Measurements from ENCODE around the gene NIPAL3.

Gene NIPAL3

DNA sequence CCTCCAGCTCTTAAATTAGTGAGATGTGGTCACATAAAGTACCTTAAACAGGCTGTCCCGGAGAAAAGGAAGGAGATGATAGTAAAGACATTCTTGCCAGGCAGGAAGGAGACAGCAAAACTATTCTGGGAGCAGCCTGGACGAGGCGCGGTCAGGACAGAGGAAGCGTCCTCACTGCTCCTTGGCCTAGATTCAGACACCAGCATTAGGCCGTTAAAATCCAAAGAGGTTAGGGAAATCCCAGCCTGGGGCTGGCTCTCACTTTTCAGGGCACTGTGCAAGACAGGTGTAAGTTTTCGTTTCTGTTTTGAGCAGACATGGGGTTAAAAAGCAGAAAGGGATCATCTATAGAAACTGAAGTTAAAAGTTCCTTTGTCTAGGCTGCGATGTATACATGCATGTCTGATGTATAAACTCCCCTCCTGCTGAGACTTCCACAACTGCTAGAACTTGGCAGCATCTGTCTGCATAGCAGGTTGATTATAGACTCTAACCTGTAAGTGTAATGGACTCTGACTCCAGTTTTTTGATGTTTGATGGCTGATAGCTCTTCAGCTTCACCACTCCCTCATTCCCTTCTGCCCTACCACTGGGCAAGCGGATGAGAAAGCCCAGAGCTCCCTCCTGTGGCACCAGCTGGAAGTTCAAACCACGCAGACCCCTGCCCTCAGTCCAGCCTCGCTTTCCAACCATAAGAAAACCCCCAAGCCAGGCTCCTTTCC, 23.6 kb upstream of the NIPAL3 start:
- peak; percentile 64 for DNase-seq

DNA sequence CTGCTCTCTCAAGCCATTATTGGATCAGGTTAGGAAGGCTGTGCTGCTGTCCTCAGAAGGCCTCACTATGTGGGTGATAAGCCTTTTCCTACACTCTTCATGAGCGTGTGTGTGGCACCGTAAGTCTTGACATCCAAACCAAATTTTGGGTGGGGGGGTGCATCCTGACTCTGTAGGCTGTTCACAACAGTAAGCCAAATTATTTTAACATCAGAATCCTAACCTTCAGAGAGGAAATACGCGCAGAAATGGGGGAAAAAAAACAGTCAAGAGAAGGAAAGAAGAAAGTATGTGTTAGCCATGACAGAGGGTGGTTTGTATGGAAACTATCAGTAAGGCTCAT, 23.0 kb upstream of the NIPAL3 start:
- no peak for DNase-seq

DNA sequence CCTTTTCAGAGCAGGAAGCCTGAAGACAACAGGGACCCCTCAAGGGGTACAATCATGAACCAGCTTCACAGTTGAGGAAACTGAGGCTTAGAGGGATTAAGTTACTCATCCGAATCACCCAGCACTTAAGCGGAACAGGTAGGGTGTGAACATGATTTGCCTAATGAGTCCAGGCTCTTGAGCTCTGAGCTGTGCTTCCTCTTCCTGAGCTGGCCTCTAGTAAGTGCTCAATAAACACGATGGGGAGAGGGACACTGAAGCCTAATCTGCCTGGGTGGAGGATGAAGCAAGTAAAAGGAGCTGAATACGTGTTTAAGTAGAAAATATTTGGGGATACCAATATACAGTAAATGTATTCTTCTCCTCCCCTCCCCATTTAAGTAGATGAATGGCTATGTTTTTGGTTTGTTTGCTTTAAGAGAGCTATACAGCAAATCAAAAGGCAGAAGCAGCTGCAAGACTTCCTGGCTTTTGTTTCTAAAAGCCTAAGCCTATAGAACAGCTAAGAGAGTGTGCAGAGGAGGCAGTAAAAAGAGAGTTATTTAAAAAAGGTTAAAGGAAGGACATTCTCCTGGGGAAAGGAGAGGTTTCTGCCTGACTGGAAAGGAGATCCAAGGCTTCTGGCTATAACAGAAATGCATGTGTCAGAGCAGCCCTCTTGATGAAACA, 22.5 kb upstream of the NIPAL3 start:
- DNase-seq = no peak

DNA sequence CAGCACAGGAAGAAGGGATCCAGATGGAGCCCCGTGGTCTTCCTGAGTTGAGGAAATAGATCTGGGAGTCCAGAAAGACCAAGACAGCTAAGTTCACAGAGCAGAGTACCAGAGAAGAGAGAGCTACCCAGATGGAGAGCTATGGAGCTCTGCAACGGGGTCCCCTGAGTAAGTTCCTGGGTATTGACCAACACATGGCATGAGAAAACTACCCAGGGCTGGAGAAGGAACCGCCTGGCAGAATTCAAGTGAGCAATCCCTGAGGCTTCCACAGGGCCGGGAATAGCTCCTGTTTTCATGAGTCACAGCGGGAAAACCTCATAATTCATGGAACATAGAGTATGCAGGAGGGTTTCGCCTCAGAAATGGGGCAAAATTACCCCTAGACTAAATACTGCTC, 21.7 kb upstream of the NIPAL3 start:
- DNase-seq = no peak

DNA sequence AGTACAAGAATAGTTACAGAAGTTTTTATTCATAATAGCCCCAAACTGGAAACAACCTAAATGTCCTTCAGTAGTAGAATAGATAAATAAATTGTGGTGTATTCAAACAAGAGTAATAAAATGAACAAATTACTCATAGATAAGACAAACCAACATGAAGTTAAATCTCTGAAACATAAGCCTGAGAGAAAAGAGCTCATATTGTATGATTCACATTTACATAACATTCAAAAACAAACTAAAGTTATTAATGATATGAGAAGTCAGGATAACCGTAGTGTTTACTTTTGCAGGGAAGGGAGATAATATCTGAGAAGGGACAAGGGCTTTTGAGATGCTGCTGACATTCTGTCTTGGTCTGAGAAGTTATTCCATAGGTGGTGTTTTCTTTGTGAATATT, 15.5 kb upstream of the NIPAL3 start:
- no peak for DNase-seq

DNA sequence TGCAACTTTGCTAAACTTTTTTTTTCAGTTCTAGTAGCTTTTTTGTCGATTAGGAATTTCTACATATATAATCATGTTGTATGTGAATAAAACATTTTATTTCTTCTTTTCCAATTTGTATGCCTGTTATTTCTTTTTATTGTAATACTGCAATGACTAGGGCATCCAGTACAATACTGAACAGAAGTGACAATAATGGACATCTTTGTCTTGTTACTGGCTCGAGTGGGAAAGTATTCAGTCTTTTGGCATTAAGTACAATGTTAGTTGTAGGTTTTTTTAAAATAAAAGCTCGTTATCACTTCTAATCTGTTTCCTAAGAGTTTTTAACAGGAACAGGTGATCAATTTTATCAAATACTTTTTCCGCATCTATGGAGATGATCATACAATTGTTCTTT, 11.8 kb upstream of the NIPAL3 start:
- DNase-seq = no peak

DNA sequence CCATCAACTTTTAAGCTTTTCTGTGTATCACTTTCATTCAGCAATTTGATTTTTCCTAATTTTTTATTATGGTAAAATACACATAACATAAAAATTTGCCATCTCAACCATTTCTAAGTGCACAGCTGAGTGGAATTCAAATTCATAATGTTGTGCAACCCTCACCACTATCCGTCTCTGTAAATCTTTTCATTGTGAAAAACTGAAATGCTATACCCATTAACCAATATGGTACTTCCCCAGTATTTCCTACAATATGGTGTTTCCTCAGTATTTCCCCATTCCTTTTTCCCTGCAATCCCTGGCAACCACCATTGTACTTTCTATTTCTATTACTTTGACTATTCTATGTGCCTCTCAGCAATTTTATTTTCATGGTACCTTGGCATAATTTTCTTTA, 8.8 kb upstream of the NIPAL3 start:
- no peak for DNase-seq

DNA sequence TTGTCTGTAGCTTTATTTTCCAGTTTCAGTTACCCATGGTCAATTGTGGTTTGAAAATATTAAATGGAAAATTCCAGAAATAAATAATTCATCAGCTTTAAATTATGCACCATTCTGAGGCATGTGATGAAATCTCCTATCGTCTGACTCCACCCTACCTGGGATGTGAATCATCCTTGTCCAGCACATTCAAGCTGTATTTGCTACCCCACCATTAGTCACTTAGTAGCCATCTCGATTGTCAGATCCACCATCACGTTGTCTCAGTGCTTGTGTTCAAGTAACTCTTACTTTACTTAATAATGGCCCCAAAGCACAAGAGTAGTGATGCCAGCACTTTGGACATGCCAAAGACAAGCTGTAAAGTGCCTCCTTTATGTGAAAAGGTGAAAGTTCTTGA, 6.1 kb upstream of the NIPAL3 start:
- no peak for DNase-seq

DNA sequence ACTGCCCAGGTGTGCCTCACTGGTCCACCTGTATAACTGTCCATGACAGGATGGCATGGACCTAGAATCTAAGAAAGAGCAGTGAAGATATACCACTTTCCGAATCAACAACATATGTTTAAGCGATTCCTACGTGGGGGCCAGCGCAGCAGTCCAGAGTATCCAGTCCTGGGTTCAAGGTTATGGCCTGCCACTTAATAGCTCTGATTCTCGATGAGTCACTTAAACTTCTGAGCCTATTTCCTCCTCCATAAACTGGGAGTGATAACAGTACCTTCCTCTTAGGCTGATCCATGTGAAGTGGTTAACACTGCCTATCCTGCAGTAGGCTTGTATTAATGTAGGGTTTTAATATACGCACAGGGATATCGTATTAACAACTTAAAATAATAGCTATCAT, 4.9 kb upstream of the NIPAL3 start:
- no peak for DNase-seq

DNA sequence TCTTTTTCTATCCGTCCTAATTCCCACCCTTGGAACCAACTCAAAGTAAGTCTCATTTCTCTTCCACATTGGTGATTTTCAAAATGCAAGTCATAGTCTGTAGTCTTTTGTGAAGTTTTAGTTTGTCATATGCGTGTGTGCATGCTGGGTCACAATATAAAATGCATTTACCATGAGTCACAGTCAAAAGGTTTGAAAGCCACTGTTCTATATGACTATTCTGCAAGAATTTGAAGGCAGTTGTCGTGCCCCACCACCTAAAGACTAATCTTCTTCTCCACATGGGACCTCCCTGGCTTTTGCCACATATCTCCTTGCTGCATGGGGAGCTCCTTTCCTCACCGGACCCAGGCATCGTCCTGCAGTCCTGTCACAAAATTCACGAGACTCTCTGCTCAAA, 3.6 kb upstream of the NIPAL3 start:
- DNase-seq = no peak

DNA sequence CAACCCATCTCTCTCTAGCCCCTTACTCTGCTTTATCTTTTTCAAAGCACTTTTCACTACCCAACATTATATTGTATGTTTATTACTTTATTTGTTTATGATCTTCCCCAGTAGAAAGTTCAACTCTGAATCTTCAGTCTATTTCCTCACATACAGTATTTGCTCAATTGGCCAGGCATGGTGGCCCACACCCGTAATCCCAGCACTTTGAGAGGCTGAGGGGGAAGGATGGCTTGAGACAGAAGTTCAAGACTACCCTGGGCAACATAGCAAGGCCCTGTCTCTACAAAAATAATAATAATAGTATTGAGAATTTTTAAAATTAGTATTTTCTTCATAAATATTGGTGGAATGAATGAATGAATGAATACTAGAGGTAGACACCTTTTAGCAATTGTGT, 3.2 kb upstream of the NIPAL3 start:
- DNase-seq = no peak

DNA sequence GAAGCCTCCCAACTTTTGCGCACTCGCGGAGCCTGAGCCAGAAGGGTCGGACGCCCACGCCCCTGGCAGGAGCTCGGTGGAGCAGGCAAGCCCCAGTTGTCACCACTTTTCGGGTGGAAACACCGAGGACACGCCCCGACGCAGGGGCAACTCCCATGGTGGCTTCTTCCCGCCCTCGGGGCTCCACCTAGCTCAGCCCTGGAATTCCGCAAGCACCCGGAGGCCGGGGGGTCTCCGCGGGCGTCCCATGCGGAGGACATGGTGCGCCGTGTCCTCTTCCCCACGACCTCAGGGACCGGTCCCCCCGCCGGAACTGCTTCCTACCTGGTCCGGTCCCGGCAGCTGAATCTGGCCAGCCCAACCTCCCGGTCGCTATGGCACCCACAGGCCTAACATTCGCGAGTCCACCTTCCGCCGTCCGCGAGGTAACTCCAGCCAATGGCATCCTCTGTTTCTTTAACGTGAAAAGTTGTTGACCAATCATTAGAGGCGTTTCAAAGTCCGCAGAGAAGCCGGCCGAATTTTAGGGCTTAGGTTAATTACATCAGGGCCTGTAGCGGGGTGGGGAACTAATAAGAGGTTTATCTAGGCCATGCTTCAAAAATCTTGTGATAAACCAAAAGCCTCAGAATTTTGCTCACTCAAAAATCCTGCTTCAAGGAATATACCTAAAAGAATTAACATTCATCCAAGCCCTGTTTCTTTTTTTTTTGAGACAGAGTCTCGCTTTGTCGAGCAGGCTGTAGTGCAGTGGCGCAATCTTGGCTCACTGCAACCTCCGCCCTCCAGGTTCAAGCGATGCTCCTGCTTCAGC, 2.0 kb upstream of the NIPAL3 start, which contains the start of gene STPG1:
STPG1 (minus strand) TSS at position 433 of the 814 bp plus-strand sequence. CDS start 12,394 bp downstream, outside the sequence.
- DNase-seq = peak; percentile 74

DNA sequence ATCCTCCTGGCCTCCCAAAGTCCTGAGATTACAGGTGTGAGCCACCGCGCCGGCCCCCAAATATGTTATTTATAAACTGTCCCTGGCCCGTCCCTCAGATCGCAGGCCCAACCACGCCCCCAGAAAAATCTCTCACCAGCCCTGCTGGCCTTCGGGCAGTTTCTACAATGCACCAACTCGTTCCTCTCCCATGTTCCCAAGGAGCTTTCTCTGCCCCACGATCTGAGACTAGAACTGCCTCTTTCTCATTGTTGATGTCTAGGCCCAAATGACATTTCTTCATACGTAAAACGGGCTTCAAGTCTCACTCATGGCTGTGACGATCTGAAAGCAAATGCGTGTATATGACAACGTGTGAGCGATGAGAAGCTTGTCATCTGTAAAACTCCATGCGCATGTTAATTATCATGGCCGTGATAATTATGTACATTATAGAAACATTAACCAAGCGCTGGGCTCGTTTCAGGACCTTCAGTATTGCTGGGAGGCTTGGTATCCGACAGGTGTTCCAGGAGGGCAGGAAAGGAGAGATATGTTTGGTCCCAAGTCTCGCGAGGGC, 748 bp upstream of the NIPAL3 start:
- DNase-seq = no peak

DNA sequence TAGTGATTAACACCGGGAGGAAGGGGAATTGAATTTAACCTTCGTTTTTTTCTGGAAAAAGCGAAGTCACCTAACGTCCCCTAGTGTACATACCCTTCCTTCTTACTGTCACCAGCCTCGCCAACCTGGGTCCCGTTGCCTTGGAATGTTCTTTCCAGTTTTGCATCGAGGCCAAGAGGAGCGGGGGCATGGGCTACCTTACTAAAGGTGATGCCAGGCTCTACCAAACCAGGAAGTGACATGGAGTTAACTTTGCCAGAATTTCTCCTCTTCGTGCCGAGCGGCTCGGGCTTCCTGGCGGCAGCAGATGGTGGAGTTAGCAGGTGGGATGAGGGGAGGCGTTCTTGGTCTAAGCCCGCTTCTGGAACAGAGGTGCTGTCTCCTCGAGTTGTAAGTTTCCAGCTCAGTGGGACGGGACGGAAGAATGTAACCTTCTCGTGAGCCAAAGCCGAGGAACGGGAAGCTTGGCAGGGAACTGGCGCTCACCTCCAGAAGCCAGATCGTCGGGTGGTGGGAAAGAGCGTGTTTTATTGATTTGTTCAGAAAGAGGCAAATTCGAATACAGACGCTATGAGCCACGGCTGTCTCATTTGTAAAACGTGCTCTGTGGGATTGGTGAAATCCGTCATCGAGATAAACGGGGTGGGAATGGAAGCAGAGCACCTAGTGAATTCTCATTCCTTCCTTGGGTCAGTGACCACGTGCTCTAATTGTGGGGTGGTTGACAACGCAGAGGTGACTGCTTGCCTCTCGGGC, 486 bp downstream of the NIPAL3 start:
- no peak for DNase-seq

DNA sequence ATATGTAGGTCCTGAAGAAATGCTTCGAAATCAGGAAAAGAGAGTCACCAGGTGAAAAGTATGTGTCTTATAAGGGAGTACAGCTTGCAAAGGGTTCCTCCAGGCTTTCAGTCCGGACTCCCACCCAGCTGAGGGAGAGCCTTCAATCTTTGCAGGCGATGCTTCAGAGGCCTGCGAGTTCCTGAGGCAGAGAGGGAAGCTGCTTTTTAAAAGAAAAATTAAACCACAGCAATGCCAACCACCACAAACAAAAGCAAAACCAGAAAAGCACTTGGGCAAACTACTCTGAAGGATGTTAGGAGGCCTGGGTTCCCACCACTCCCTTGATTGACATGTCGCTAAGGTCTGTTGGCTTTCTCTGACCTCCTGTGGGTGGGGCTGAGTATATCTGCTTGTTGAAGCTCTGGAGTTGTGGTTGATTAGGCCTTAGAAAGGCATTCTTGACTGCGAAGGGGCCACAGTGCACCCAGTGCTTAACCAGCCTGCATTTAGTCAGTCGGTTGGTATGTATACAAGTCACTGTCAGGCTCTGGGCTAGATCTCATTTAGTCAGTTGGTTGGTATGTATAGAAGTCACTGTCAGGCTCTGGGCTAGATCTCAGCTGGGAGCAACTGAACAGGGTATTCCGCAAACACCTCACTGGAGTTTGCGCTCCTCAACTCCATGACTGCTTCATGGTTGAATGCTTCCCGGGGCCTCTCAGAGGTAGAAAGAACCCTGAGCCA, 1.2 kb downstream of the NIPAL3 start:
- peak; percentile 31 for DNase-seq

DNA sequence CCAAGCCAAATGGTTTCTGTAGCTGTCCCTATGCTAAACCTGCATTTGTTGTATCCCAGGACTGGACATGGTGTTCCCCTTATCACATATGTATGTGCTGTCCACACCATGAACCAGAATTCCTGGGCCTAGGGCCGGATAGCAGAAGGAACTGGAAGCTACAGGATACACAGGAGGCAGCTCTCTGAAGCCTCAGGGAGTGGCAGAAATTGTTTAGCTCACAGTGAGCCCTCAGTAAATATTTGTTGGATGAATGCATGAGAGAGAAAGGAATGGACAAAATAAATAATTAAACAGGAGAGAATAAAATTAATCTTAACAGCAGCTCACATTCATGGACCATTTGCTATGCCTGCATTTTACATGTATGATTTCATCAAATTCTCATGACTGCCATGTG, 2.1 kb downstream of the NIPAL3 start:
- DNase-seq = no peak

DNA sequence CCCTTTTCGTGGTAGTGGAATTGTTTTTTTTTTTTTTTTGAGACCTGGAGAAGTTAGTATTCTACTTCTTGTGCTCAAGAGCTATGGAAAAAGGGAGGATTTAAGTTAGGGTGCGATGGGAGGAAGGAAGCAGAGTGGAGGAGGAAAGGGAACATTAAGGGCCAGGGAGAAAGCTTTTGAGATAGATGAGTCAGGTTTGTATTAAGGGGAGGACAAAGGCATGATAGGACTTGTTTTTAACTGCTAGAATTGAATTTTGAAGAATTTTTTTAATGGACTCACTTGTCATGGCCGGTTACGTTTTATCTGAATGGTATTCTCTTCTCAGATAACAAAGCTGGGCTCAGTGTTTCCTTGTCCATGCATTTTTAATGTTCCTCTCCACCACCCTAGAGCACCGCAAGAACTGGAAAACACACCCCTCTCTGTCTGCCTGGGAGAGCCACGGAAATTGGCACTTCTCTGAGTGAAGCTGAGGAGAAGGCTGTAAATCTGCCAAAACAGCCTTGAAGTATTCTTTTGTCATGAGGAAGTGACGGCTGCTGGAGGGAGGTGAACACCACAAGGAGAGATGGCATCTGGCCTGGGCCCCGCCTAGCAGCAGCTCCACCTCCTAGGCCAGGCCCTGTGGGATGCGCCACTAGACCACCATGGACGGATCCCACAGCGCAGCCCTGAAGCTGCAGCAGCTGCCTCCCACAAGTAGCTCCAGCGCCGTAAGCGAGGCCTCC, 3.5 kb downstream of the NIPAL3 start:
- no peak for DNase-seq

DNA sequence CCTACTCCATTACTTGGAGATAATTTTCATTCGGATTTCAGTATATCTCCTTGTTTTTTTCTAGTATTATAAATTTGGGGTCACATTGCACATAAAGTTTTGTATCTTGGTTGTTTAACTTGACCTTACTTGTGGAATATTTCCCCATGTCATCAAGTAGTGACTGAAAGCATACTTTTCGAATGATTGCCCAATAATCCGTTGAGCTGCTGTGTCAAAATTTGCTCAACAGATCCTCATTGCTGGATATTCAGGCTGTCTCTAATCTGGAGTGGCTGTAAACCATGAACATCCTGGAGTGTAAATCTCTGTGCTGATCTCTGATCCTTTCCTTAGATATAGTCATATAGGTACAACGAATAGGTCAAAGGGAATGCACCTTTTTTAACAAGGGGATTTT, 4.9 kb downstream of the NIPAL3 start:
- no peak for DNase-seq

DNA sequence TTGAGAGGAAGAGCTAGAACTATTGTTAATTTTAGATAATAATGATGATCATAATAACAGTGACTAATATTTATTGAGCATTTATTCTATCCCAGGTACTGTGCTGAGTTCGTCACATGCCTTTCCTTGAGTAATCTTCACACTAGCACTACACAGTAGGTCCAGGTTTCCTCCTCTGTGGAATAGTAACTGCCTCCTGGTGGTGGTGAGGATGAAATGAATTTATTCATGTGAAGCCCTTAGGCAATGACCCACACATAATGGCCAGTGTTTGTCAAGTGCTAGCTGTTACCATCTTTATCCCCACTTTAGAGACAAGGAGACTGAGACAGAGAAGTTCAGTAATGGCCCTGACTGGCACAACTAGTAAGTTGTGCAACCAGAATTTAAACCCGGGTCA, 5.9 kb downstream of the NIPAL3 start:
- DNase-seq = no peak

DNA sequence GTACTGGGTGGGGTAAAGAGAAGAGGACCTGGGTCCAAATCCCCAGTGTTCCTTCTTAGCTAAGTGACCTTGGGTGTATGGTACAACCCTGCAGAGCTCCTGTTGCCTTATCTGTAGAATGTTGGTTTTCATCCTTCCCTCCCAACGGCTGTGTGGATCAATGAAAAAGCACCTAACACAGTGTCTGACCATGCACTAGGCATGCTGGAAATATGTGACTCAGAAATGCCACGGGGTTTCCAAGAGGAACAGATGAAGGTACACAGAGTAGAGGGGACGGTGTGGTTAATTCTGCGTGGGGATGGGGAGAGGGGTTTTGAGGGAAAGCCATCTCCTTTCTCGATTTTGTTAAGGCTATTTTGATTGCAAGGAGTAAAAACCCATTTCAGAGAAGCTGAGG, 8.6 kb downstream of the NIPAL3 start:
- DNase-seq = no peak

DNA sequence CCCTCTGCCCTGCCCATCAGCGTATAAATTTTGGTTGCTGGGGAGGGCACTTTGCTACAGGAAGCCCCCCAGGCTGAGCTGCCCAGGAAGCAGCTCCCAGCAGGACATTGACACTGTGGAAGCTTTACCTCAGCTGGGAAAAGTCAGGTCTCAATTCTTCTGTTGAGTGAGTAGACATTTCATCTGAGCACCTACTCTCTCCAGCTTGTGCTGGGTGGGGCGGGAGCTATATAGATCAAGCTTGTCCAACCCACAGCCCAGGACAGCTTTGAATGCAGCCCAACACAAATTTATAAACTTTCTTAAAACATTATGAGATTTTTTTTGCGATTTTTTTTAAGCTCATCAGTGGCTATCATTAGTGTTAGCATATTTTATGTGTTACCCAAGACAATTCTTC, 9.4 kb downstream of the NIPAL3 start:
- no peak for DNase-seq

DNA sequence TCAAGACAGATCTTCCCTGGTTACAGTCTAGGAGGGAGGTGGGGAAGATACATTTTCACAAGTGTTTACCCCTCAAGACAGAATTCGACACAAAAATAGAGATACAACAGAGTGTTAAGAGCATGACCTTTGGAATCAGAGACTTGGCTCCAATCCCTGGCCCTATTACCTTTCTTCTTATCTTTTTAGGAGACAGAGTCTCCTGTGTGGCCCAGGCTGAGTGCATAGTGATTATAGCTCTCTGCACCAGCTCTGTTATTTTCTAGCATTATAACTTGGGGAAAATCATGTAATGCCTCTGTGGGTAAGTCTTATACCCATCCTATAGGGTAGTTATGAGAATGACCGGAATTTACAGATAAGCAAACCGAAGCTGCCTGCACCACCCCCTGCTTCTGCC, 9.8 kb downstream of the NIPAL3 start:
- DNase-seq = no peak

All from activated CD8-positive, alpha-beta memory T cell treated with anti-CD3 and anti-CD28 coated beads, Interleukin-2, amount 50 U/mL, for 4 hours (primary cell).